Putamen (tissue), 1 donor: ENCODE data around the gene ARPC4.
"Not testable (repeated sequence)": the region's sequence is repeated elsewhere in the genome, so short reads cannot be mapped to it uniquely, and the experiment has no call there.

ENCODE experiments used
- DNase-seq: peaks from one replicate; pipeline ENCODE4 v3.0.0-alpha.2; 2016; ENCODE audit warnings: low spot score

The ARPC4 gene

DNA sequence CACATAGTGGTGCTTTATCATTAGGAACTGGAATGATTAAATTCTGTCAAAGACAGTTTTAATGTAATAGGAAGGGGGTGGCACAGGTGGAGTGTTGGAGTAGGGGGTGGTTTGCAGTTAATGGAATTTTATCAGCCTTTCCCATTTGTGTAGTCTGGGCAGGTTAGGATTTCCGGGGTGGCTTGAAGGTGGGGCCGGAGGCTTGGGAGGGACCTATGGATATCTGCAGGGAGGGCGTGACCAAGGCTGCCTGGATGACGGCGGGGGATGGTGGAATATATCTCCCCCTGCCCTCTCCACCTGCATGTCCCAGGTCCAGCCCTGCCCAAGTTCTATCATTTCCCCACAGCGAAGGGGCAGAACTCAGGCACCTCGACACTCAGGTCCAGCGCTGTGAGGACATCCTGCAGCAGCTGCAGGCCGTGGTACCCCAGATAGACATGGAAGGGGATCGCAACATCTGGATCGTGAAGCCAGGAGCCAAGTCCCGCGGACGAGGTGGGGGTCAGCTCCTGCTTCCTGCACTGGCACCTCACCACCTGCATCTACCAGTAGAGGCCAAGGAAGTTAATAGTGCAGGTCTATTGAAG is 32.7 kb downstream of the ARPC4 start:
- no peak for DNase-seq

DNA sequence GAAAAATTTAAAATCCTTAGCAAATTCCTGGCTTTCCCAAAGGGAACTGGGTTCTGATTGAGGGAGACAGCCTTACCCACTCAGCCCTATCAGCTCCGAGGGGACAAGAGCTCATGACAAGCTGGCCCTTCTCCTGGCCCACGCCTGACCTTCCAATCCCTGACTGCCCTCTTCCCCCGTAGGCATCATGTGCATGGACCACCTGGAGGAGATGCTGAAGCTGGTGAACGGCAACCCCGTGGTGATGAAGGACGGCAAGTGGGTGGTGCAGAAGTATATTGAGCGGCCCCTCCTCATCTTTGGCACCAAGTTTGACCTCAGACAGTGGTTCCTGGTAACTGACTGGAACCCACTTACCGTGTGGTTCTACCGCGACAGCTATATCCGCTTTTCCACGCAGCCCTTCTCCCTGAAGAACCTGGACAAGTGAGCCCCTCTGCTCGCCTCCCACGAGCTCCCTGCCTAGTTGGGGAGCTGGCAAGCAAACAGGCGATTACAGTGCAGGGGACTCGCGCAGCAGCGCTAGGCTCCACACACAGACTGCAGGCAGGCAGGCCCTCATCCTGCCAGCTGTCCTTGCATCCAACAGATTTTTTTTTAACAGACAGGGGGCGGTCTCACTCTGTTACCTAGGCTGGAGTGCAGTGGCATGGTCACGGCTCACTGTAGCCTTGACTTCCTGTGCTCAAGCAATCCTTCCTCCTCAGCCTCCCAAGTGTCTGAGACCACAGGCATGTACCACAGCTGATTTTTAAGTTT is 34.1 kb downstream of the ARPC4 start:
- DNase-seq: no peak

DNA sequence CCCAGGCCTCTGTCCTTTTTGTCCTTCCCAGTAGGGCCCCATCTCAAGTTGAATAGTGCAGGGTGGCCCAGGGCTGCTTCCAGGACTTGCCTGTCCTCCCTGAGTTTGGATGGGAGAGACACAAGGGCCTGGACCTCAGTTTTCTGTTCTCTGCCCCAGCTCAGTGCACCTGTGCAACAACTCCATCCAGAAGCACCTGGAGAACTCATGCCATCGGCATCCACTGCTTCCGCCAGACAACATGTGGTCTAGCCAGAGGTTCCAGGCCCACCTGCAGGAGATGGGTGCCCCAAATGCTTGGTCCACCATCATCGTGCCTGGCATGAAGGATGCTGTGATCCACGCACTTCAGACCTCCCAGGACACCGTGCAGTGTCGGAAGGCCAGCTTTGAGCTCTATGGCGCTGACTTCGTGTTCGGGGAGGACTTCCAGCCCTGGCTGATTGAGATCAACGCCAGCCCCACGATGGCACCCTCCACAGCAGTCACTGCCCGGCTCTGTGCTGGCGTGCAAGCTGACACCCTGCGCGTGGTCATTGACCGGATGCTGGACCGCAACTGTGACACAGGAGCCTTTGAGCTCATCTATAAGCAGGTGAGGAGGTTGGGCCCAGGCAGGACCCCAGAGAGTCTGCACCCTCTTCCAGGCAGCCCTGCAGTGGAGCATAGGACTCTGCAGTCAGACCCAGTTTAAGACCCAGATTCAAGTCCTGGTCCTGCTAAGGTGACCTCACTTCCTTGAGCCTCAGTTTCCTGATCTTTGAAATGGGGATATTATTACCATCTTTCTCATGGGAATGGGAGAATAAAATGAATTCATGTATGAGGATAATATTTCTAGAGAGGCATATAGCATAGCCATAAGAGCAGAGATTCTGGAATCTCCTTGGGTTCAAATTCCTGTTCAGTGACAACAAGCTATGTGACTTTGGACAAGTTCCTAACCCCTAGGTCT is 36.2 kb downstream of the ARPC4 start:
- DNase-seq: no peak

DNA sequence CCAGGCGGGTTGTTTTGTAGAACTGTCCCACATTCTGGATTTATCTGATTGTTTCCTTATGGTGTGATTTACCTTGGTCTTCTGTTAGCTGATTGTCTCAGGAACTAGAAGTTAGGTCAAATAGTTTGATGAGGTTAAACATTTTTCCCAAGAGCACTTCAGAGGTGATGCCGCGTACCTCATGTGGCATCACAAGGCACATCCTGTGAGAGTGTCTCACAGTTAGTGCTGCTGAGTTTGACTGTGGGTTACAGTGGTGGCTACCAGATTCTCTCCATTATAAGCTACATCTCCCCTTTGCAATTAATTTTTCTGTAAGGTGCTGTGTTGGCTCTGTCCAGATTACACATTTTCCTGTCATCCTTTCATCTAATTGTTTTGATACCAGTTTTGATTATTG is 38.4 kb downstream of the ARPC4 start:
- DNase-seq: no peak

DNA sequence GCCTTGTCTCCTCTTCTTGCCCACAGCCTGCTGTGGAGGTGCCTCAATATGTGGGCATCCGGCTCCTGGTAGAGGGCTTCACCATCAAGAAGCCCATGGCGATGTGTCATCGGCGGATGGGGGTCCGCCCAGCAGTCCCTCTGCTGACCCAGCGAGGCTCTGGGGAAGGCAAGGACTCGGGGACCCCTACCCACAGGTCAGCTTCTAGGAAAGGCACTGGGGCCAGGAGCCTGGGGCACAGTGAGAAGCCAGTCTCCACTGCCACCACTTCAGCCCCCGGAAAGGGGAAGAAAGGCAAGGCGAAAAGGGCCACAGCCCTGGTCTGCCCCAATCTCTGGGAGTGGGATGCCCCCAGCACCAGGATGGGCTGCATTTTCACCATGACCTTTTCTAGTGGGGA is 40.2 kb downstream of the ARPC4 start:
- no peak for DNase-seq

DNA sequence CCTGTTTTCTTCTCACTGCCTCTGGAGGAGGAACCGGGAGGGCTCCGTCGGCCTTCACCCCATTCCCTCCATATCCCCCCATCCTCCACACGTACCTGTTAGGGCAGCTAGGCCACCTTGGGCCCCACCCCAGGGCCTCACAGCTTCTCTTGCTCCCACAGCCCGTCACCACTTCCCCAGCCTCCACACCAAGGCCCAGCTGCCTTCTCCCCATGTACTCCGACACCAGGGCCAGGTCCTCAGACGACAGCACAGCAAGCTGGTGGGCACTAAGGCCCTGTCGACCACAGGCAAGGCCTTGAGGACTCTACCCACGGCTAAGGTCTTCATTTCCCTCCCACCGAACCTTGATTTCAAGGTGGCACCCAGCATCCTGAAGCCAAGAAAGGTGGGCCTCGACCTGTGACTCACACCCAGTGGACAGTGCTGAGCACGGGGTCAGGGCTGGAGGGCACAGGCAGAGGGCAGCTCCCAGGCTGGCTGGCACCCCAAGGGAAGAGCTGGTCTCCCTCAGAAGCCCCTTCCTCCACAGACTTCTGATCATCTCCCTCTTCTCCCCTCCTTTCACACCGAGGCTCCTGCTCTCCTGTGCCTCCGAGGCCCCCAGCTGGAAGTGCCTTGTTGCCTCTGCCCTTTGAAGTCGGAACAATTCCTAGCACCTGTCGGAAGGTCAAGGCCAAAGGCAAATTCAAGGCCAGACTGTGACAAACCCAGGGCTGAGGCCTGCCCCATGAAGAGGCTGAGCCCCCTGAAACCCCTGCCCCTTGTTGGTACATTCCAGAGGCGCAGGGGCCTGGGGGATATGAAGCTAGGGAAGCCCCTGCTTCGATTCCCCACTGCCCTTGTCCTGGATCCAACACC is 41.9 kb downstream of the ARPC4 start:
- DNase-seq: no peak

DNA sequence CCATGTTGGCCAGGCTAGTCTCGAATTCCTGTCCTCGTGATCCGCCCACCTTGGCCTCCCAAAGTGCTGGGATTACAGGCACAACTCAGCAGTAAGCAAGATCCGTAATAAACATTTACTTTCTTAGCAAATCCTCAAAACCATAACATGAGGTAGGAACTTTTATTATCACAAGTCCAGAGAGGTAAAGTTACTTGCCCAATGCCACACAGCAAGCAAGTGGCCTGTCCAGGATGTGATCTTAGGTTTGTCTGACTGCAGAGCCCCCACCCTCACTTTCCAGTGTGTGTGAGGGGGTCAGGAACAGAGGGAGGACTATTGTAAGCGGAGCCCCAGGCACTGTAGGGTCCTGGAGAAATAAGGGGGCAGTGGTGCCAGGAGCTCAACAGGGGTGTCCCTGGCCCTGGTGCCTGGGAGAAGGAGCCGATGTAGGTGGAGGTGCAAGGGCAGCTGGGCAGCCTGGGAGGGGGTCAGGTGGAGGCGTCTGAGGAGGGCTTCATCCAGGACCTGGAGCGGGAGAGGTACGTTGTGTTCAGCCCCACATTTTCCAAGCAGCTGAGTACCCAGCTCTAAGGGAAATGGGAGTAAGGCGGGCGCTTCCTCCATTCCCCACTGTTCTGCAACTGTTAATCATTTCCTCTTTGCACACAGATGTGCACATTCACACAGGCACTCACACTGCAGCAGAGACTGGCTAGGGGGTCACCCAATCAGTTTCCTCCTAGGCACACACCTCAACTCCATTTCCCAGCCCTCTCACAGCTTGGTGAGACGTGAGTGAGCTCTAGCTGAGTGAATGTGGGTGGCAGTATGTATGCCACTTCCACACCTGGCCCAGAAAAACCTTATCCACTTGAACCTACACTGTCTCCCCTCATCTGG is 45.1 kb downstream of the ARPC4 start:
- peak; percentile 31 for DNase-seq

DNA sequence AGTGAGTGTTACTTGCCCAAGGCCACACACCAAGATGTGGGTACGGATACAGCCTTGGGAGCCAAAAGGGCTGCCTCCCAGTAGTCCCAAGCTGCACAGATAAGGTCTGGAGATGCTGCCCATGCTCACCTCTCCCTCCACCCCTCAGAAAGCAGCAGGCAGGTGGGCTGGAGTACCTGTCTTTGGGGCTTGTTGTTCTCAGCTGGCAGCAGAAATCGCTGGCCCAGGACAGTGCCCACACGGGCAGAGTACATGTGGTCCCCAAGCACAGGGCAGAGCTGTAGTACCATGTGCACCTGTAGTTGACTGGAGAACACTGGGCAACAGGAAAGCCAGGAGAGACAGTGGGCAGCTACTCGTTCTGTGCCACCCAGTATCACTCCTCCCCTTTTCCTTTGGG is 46.0 kb downstream of the ARPC4 start:
- DNase-seq: no peak

DNA sequence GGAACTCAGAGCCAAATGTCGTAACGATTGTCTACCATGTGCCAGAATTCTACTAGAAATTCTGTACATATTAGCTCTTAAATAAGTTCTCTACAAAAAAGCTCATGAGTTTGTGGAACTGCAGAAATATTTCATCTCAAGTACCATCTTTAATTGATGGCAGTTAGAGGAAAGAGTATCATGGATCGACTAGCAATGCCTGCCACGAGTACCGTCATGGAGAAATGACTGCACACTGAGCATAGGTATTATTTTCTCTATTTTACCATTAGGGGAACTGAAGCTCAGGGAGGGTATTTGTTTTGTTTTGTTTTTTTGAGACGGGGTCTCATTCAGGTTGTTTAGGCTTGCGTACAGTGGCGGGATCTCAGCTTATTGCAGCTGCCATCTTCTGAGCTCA is 48.1 kb downstream of the ARPC4 start:
- no peak for DNase-seq

DNA sequence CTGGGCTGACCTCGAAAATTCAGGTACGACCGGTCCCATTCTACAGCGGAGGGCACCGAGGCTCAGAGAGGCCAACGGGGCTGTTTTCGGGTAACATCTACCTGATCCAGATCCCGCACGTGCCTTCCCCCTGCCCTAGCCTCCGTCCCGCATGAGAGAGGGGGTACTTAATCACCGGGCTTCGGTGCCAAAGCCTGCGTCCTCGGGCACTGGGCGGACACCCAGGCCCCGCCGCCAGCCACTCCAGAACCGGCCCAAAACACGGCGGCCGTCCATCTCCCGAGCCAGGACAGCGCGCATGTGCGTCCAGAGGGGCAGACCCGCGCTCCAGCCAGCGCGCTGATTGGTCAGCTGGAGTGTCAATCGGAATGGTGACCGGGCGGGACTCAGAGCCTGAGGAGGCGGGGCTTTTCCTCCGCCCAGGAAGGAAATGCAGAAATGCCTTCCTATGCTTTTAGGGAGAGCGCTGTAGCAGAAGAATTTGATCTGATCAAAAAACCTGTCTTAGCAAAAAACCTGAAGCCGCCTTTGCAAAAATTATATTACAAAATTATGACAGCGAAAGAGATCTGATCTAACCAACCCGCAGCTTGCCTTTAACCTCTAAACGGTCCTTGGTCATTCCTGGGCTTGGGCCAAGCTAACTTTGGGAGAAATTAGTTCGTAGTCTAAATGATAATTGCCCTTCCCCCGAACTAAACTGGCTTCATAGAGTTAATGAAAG is 51.0 kb downstream of the ARPC4 start, which contains the start of gene RPUSD3:
Gene RPUSD3, minus strand, starts transcription at position 294 of the 724 bp plus-strand sequence. Its CDS starts 18 bp downstream, at position 276.
- peak; percentile 97 for DNase-seq

DNA sequence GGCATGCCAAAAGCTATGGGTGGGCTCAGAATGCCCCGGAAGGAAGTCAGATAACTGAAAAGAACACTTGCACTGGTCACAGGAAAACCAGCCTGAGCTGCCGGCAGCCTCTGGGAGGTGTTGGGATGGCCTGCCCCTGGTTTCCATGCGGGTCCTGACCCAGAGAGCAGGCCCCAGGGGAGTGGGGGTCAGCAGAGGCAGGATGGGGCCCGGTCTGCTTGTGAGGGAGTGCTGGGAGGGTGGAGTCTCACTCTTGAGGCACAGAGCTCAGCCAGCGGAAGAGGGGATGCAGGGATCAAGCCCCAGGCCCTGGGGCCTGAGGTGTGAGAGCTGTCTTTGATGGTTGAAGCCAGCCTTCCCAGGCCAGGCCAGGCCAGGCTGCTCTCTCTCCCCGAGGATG is 53.3 kb downstream of the ARPC4 start:
- DNase-seq: no peak

DNA sequence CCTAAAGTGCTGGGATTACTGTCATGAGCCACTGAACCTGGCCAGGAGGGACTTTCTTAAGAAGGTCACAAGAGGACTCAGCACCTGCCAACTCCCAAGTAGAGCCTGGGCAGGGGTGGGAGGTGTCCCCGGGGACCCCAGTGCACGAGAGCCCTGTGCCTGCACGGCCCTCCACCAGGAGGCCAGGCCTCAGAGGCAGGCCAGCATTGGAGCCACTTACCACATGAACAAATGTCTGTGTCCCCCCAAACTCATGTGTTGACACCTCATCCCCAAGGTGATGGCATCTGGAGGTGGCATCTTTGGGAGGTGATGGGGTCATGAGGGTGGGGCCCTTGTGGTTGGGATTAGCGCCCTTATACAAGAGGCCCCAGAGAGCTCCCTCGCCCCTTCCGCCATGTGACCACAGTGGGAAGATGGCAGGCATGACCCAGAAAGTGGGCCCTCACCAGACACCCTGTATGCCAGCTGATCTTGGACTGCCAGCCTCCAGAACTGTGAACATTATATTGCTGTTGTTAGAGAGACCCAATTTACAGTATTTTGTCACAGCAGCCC is 54.1 kb downstream of the ARPC4 start:
- DNase-seq: no peak

DNA sequence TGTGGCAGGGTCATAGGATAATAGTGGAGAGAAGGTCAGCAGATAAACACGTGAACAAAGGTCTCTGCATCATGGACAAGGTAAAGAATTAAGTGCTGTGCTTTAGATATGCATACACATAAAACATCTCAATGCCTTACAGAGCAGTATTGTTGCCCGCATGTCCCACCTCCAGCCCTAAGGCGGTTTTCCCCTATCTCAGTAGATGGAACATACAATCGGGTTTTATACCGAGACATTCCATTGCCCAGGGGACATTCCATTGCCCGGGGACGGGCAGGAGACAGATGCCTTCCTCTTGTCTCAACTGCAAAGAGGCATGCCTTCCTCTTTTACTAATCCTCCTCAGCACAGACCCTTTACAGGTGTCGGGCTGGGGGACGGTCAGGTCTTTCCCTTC is 55.0 kb downstream of the ARPC4 start:
- DNase-seq: not testable (repeated sequence)

DNA sequence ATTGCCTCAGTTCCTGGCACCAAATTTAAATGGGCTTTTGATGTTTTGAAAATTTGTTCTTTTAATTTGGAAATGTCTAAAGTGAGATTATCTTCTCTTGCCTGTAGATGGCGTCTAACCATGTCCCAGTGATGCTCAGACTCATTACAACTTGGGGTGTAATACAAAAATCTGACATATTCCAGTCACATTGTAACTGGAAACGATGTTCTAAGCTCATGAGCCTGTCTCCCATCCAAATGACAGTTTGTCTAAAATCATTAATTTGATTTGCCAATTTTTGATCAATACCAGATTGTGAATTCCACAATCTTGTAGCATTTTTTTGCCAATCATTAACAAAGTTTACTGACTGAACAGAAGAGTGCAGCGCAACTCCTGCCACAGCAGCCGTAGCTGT is 56.0 kb downstream of the ARPC4 start:
- peak; percentile 26 for DNase-seq

DNA sequence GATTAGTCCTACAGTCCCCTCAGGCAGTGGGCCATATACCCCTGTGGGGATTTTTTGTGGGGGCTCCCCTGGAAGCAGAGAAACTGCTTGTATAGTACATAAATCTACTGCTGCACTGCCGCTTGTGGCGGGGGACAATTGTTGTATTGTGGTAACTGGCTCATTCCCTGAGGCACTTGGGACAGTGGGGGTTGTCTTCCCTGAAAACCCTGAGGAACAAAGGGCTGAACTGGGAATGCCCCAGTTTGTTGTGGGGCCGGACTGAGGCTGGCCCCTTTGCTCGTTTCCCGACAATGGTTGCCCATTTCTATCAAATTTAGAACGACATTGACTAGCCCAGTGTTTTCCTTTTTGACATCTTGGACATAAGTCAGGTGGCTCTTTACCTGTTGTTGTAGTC is 58.5 kb downstream of the ARPC4 start:
- not testable (repeated sequence) for DNase-seq

DNA sequence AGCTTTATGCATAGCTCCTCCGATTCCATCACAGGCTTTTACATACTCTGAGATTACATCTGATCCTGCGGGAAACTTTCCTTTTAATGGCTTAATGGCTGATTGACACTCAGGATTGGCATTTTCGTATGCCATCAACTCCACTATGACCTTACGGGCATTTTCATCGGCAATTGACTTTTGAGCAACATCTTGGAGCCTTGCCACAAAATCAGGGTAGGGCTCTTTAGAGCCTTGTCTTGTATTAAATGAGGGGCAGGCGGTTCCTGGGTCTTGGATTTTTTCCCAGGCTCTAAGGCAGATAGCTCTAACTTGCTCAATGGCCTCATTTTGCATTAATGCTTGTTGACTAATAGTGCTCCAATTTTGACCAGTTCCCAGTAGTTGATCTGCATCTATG is 59.0 kb downstream of the ARPC4 start:
- not testable (repeated sequence) for DNase-seq

DNA sequence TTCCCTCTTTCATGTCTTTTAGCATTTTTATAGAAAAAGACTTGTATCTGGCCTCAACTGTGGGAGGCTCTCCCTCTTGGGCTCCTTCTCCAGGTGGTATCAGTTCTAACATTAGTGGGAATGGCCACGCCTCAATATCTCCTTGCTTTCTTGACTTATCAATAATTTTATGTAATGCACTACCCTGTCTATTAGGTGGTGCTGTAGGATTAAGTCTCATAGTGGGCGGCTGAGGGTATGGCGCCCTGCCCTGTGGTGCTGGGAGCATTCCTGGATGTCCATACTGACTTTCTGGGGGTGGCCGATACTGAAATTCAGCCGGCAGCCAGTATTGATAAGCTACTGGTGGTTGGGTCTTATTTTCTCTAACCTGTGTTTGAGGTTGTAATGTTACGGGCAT is 59.6 kb downstream of the ARPC4 start:
- DNase-seq: no peak

DNA sequence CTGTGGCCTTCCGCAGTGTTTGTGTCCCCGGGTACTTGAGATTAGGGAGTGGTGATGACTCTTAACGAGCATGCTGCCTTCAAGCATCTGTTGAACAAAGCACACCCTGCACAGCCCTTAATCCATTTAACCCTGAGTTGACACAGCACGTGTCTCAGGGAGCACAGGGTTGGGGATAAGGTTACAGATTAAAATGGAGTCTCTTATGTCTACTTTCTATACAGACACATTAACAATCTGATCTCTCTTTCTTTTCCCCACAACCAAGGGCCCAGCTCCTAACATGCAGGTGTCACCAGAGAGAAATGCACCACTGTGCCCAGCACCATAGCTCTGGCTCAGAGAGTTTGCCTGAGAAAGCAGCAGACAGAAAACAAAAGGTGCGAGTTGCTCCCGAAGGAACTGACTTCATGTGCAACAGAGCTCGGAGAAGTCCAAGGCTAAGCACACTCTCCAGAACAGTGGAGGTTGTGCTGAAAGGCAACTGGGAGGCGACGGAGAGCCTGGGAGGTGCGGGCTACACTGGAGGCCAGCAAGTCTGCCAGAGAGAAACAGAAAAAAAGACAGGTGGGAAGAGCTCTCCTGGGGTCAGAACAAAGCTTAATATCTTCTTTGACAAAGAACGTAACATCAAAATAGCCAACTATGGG is 61.5 kb downstream of the ARPC4 start:
- not testable (repeated sequence) for DNase-seq

DNA sequence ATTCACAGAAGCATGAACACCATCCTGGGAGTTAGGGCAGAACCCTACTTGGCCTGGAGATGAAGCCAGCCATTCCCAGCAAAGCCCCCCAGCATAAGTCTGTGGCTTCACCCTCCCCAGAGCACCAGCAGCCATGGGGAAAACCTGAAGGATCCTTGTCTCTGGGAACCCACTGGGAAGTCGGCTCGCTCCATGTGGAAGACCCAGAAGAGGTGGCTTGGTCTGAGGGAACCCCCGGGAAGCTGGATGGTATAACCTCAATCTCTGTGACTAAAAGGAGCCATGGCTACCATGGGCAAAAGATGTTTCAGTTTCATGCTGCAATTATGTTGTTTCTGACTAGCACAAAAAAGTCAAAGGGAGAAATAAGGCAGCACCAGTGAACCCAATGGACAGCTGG is 62.7 kb downstream of the ARPC4 start:
- DNase-seq: no peak
